Measurements from ENCODE around the gene C19orf53. TPM values are rescaled to one million over a fixed set of nuclear protein-coding genes. Genes with fewer than 3 reads are reported as not detected.

Gene C19orf53
- total and polyA plus RNA-seq, 10 of the 15 experiments (the other 5 are each of a cell fraction or from before 2014, with no cell fraction given): 109 to 449 (median 218) TPM

- Histone ChIP-seq H3K4me1 (ENCODE audit: control insufficient read depth, insufficient read depth, low read length) (no peaks in the 10 kb centered on the region), H4K20me1 (ENCODE audit: control insufficient read depth, insufficient read depth) (no peaks in the 10 kb centered on the region), H3K27ac (ENCODE audit: control insufficient read depth, insufficient read depth) (no peak overlapping the region), H3K9me3 (replicated peaks; ENCODE audit: control insufficient read depth, insufficient read depth, low read length) (no peaks in the 10 kb centered on the region), H3K9ac (ENCODE audit: control insufficient read depth, insufficient read depth, low read length) (no peak overlapping the region), H3K27me3 (replicated peaks in 1 of 2; ENCODE audit: control insufficient read depth in 2 of 2, insufficient read depth in 2 of 2, low read length in 1 of 2) (no peaks in the 10 kb centered on the region), H3K36me3 (ENCODE audit: control insufficient read depth in 2 of 2, insufficient read depth in 2 of 2, low read length in 1 of 2) (no peaks in the 10 kb centered on the region), H3K4me2 (ENCODE audit: control insufficient read depth, insufficient read depth) (no peak overlapping the region), H2AFZ (ENCODE audit: control insufficient read depth, low read depth, low read length) (no peak overlapping the region), H3K79me2 (ENCODE audit: control insufficient read depth, insufficient read depth, low read length) (no peaks in the 10 kb centered on the region), H3K4me3 (no peak overlapping the region)
- ChIA-PET POLR2A (interaction anchor here (0.9 to 1.6 kb wide), 3 partner anchors 27 to 51 kb away, joined by 3 read pairs; partner anchors contain the start of gene C19orf53), SMC1A (ENCODE audit: uncharacterized antibody, unreplicated experiment) (no interaction called here), CTCF (interaction anchor here (0.6 kb wide), 1 partner anchor 603 kb away, joined by 3 read pairs; no protein-coding TSS in a partner anchor), RAD21 (ENCODE audit: unreplicated experiment) (no interaction called here)
- TF ChIP-seq SKIL (IDR thresholded peaks at IDR 0.05; ENCODE audit: low read depth, poor library complexity, severe bottlenecking) (no peak), SRF (IDR thresholded peaks at IDR 0.05; ENCODE audit: low read depth in 2 of 2, low read length in 2 of 2) (no peak), FOXK2 (IDR thresholded peaks at IDR 0.05) (no peak), MAX (IDR thresholded peaks at IDR 0.05; ENCODE audit: low read depth, low read length) (no peak), JUND (IDR thresholded peaks at IDR 0.05; ENCODE audit: low read depth, low read length) (no peak), POLR2A (IDR thresholded peaks at IDR 0.05; ENCODE audit: low read depth, low read length) (no peak), RUNX3 (IDR thresholded peaks at IDR 0.05; ENCODE audit: low read length) (no peak), CHD2 (IDR thresholded peaks at IDR 0.05; ENCODE audit: borderline replicate concordance, low read depth, low read length) (no peak), SMAD1 (IDR thresholded peaks at IDR 0.05; ENCODE audit: low read depth, partially characterized antibody) (no peak)
- no TSS peak for BruUV-seq (replicated peaks)
- ATAC-seq: no peak
- intact Hi-C loops (cut with micrococcal nuclease; ENCODE audit: unreplicated experiment): no loop called here
- no peak for FAIRE-seq
- no peak for DNase-seq (ENCODE audit: low read depth, low spot score)
- in situ Hi-C loops (cut with MboI): no loop called here
These were observed 50.4 kb downstream of the C19orf53 start for GRCh38 chr19:13824703-13825102.

All from GM12878 (cell line).